Epithelial cell of esophagus (primary cell): ENCODE data around the gene SECISBP2L.
A peak's percentile ranks its signal among the peaks of the same experiment; 100 is the strongest.

Experiments
- DNase-seq: peaks from one replicate; pipeline ENCODE4 v3.0.0; 2010; ENCODE audit warnings: low read depth
- H3K4me3 ChIP-seq: 2 replicates; pipeline ENCODE4 v1.5.1; 2011; ENCODE audit warnings: mild to moderate bottlenecking, low read length, control low read depth
- TF ChIP-seq, protein P1 (sequence below): IDR thresholded peaks from 2 replicates; pipeline ENCODE4 v1.5.1; 2011; ENCODE audit warnings: low read depth, mild to moderate bottlenecking, low read length, control low read depth, inconsistent platforms; ENCODE audit not compliant: insufficient read depth; ENCODE audit errors: missing control alignments

SECISBP2L gene

DNA sequence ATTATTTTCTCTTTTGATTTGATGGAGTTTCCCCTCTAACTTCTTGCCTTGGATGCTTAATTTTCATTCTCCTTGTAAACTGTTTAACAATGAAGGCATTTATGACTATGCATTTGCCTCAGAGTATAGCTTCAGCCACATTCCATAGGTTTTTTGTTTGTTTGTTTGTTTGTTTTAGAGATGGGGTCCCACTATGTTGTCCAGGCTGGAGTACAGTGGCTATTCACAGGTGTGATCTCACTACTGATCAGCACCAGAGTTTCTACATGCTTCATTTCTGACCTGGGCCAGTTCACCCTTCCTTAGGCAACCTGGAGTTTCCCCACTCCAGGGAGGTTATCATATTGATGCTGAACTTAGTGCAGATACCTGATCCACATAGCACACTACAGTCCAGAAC, 4.1 kb downstream of the SECISBP2L start:
- no peak for DNase-seq
- H3K4me3 ChIP-seq: no peak overlapping the region
- TF ChIP-seq, protein P1, sequence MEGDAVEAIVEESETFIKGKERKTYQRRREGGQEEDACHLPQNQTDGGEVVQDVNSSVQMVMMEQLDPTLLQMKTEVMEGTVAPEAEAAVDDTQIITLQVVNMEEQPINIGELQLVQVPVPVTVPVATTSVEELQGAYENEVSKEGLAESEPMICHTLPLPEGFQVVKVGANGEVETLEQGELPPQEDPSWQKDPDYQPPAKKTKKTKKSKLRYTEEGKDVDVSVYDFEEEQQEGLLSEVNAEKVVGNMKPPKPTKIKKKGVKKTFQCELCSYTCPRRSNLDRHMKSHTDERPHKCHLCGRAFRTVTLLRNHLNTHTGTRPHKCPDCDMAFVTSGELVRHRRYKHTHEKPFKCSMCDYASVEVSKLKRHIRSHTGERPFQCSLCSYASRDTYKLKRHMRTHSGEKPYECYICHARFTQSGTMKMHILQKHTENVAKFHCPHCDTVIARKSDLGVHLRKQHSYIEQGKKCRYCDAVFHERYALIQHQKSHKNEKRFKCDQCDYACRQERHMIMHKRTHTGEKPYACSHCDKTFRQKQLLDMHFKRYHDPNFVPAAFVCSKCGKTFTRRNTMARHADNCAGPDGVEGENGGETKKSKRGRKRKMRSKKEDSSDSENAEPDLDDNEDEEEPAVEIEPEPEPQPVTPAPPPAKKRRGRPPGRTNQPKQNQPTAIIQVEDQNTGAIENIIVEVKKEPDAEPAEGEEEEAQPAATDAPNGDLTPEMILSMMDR: no peak

GRCh38 chr15:49041426-49041825, 4.8 kb downstream of the SECISBP2L start:
- no peak overlapping the region for H3K4me3 ChIP-seq
- TF ChIP-seq, protein P1: no peak
- DNase-seq: no peak

GRCh38 chr15:49040151-49040550, 6.1 kb downstream of the SECISBP2L start:
- TF ChIP-seq, protein P1: no peak
- H3K4me3 ChIP-seq: no peak overlapping the region
- no peak for DNase-seq

GRCh38 chr15:49038382-49038781, 7.9 kb downstream of the SECISBP2L start:
- no peak for DNase-seq
- H3K4me3 ChIP-seq: no peak overlapping the region
- TF ChIP-seq, protein P1: no peak

DNA sequence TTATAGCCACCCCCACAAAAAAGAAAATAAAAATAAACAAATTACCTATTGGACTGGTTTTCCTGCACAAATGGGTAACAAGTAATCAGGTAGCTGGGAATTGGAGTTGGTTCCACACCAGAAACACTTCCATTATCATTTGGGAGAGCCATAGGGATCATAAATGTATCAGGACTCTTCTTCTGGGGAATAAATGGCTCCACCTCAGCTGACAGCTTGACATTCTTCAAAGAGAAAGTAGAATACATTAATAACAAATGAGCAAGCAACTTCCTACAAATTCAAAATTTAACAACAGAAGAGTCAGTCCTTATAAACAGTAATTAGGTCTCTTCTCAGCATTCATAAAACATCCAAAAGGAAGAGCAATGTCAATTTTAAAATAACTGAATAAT, 8.7 kb downstream of the SECISBP2L start:
- no peak for DNase-seq
- TF ChIP-seq, protein P1: no peak
- no peak overlapping the region for H3K4me3 ChIP-seq

DNA sequence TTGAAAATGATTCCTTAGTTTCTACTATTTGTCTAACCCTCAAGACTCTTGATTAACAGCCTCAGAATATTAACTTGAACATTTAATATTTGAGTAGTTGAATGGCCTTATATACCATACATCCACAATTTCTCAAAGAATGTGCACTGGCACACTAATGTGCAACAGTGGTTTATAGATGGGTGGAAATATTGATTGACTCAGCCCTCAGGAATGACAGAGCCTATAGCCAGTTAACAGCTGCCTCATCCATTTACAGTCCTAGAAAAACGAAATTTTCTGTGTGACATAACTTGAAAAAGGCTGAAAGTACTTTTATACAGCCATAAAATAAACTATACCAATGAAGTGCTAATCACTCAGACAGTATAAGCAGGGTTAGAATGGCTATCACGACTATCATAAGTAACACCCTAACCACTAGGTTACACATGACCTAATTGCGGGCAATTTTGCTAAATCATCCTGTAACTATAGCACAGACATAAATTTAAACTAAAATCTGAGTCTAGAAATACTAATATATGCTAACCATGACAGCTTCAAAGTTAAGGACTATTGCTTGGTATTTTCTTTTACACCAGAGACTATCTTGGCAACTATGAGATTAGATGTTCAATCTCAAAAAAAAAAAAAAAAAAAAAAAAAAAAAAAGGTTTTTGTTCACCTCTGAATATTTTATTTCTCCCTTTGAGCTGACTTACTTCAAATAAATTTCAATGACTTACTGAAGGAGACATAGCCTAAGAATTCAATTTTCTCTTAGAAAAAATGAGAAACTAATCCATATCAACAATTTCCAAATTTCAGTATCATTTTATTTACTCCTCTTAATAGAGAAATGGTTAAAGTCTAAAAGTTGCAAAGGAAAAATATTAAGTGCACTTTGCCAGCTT, 9.3 kb downstream of the SECISBP2L start:
- no peak overlapping the region for H3K4me3 ChIP-seq
- TF ChIP-seq, protein P1: no peak
- DNase-seq: peak; percentile 49

GRCh38 chr15:49035825-49036224, 10.4 kb downstream of the SECISBP2L start:
- TF ChIP-seq, protein P1: no peak
- no peak for DNase-seq
- H3K4me3 ChIP-seq: no peak overlapping the region
